Right lobe of liver (tissue), 4 donors: ENCODE results near the gene FUT4.

Experiments
- POLR2A ChIP-seq: fragments of 450-650 bp; IDR thresholded peaks from one replicate; pipeline ENCODE4 v1.6.1; 2017; ENCODE audit warnings: antibody characterized with exemption, mild to moderate bottlenecking
- TF ChIP-seq, protein P1 (sequence below), 4 donors: fragments of 200-600 bp in 3 of 4; fragments of 450-650 bp in 1 of 4; IDR thresholded peaks; one replicate each; pipeline versions ENCODE4 v1.5.1 to v1.8.0; 2016 to 2022; ENCODE audit warnings: antibody characterized with exemption in 4 of 4, mild to moderate bottlenecking in 2 of 4
- donor health status: DM: no; HTN: no; CAD: no.
- donor health status: DM: no; HTN: no; CAD: no.
- donor health status: DM: no; HTN: yes; CAD: no.

DNA sequence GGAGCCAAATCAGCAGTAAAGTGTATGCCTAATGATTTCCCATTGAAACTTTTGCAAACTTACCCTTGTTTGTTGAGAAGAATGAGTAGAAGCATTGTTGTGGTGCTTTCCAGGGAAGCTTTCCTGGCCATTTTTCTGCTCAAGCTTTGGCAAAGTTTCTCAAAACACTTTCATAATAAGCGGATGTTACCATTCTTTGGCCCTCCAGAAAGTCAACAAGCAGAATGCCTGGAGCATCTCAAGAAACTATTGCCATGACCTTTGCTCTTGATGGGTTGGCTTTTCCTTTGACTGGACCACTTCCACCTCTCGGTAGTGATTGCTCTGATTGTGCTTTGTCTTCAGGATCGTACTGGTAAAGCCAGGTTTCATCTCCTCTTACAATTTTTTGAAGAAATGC is 34.1 kb downstream of the FUT4 start:
- TF ChIP-seq, protein P1, sequence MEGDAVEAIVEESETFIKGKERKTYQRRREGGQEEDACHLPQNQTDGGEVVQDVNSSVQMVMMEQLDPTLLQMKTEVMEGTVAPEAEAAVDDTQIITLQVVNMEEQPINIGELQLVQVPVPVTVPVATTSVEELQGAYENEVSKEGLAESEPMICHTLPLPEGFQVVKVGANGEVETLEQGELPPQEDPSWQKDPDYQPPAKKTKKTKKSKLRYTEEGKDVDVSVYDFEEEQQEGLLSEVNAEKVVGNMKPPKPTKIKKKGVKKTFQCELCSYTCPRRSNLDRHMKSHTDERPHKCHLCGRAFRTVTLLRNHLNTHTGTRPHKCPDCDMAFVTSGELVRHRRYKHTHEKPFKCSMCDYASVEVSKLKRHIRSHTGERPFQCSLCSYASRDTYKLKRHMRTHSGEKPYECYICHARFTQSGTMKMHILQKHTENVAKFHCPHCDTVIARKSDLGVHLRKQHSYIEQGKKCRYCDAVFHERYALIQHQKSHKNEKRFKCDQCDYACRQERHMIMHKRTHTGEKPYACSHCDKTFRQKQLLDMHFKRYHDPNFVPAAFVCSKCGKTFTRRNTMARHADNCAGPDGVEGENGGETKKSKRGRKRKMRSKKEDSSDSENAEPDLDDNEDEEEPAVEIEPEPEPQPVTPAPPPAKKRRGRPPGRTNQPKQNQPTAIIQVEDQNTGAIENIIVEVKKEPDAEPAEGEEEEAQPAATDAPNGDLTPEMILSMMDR (IDR thresholded peaks at IDR 0.05), result no peak
- TF ChIP-seq POLR2A, result no peak
